Cardiac septum (tissue), 1 donor: Measurements from ENCODE around the gene HSF5. TPM values are rescaled to one million over a fixed set of nuclear protein-coding genes. Genes with fewer than 3 reads are reported as not detected.
"Not testable (repeated sequence)": the region's sequence is repeated elsewhere in the genome, so short reads cannot be mapped to it uniquely, and the experiment has no call there.

ENCODE experiments used
- DNase-seq: peaks from one replicate; pipeline ENCODE4 v3.0.0-alpha.2; 2020; ENCODE audit warnings: low spot score
- intact Hi-C: fragments of 100-400 bp; cut with DNase I; formaldehyde crosslinking; loops from one replicate; pipeline ENCODE4 v1.14.0; 2022
- total RNA-seq: library from RNA; stranded (reverse); fragmentation: NEBNext Ultra II Directional; extraction: Animal tissue kit (Norgen Biotek cat#: 25700); gene quantifications from one replicate; pipeline ENCODE4 v1.2.1, GENCODE V29; 2021
- donor health status: DM: no; HTN: no; CAD: no.

The HSF5 gene
- total RNA-seq, 1 donor from 2014 or later: not detected

GRCh38 chr17:58493506-58493905 is 5.3 kb upstream of the HSF5 start:
- intact Hi-C loops: no loop called here

GRCh38 chr17:58492238-58493121 is 4.3 kb upstream of the HSF5 start:
- intact Hi-C loops: no loop called here
- DNase-seq: no peak

More at GRCh38 chr17:58493506-58493905, 5.3 kb upstream of the HSF5 start:
- no peak for DNase-seq

GRCh38 chr17:58491510-58492045 is 3.4 kb upstream of the HSF5 start:
- intact Hi-C loops: no loop called here
- DNase-seq: no peak

- no peak for DNase-seq
- intact Hi-C loops: no loop called here
Measured at GRCh38 chr17:58488428-58488890, 251 bp upstream of the HSF5 start.

GRCh38 chr17:58484600-58484999 is 3.6 kb downstream of the HSF5 start:
- DNase-seq: no peak
- intact Hi-C loops: no loop called here

GRCh38 chr17:58481798-58482197 is 6.4 kb downstream of the HSF5 start:
- DNase-seq, intact Hi-C loops: not testable (repeated sequence)

GRCh38 chr17:58480090-58480489 is 8.1 kb downstream of the HSF5 start:
- intact Hi-C loops: no loop called here
- no peak for DNase-seq

- no peak for DNase-seq
- intact Hi-C loops: no loop called here
Measured at GRCh38 chr17:58476812-58477211, 11.4 kb downstream of the HSF5 start.

GRCh38 chr17:58475985-58476384 is 12.2 kb downstream of the HSF5 start:
- DNase-seq: no peak
- intact Hi-C loops: no loop called here

- intact Hi-C loops: no loop called here
- no peak for DNase-seq
Measured at GRCh38 chr17:58470356-58470755, 17.9 kb downstream of the HSF5 start.

GRCh38 chr17:58468944-58469343 is 19.3 kb downstream of the HSF5 start:
- intact Hi-C loops: no loop called here
- DNase-seq: no peak

GRCh38 chr17:58455491-58455890 is 32.7 kb downstream of the HSF5 start:
- DNase-seq: no peak
- intact Hi-C loops: no loop called here

- intact Hi-C loops: no loop called here
- DNase-seq: no peak
Measured at GRCh38 chr17:58452738-58453137, 35.5 kb downstream of the HSF5 start.

- intact Hi-C loops: loop anchor here (1.0 kb wide), 1 partner anchor 130 kb away; no protein-coding TSS in a partner anchor
Measured at GRCh38 chr17:58447039-58447975, 40.9 kb downstream of the HSF5 start.

GRCh38 chr17:58446086-58446485 is 42.1 kb downstream of the HSF5 start:
- no peak for DNase-seq
- intact Hi-C loops: no loop called here

More at GRCh38 chr17:58447039-58447975, 40.9 kb downstream of the HSF5 start:
- DNase-seq: peak; percentile 78

GRCh38 chr17:58436805-58437239 is 51.4 kb downstream of the HSF5 start:
- no peak for DNase-seq
- intact Hi-C loops: no loop called here

GRCh38 chr17:58436245-58436644 is 52.0 kb downstream of the HSF5 start:
- no peak for DNase-seq
- intact Hi-C loops: no loop called here

GRCh38 chr17:58432806-58433573 is 55.2 kb downstream of the HSF5 start:
- no peak for DNase-seq
- intact Hi-C loops: no loop called here

- intact Hi-C loops: no loop called here
Measured at GRCh38 chr17:58427807-58428206, 60.4 kb downstream of the HSF5 start.

More at GRCh38 chr17:58427807-58428206, 60.4 kb downstream of the HSF5 start:
- no peak for DNase-seq
